HCT116 (cell line): Measurements from ENCODE around the gene KIF26B.

Experiments
- POLR2A ChIP-seq: IDR thresholded peaks from 2 replicates; pipeline ENCODE4 v1.7.0; 2011; ENCODE audit warnings: borderline replicate concordance; ENCODE audit not compliant: insufficient read depth, insufficient read length; ENCODE audit errors: extremely low read depth
- RAD21 ChIP-seq: IDR thresholded peaks from 2 replicates; pipeline ENCODE4 v1.6.1; 2012; ENCODE audit warnings: low read depth, mild to moderate bottlenecking

DNA sequence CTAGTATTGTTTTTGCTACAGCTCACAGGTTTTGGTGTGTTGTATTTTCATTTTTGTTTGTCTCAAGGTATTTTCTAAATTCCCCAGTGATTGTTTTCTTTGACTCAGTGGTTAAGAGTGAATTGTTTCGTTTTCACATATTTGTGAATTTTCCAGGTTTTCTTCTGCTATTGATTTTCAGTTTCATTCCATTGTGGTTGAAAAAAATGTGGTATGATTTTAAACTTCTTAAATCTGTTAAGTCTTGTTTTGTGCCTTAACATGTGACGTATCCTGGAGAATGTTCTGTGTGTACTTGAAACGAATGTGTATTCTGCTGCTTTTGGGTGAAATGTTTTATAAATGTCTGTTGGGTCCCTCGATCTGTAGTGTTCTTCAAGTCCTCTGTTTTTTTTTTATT, 117.9 kb downstream of the KIF26B start:
- TF ChIP-seq RAD21 (no peak), POLR2A (no peak)
